ENCODE measurements around the gene XIST. TPM values are rescaled to one million over a fixed set of nuclear protein-coding genes. Genes with fewer than 3 reads are reported as not detected.
"Not testable (repeated sequence)": the region's sequence is repeated elsewhere in the genome, so short reads cannot be mapped to it uniquely, and the experiment has no call there.

The XIST gene

GRCh38 chrX:73792511-73792910, 60.0 kb downstream of the XIST start:
- not testable (repeated sequence) for H2BK5ac ChIP-seq (ENCODE audit: low read length); H3K4ac ChIP-seq (ENCODE audit: low read depth, low read length); H3K36me3 ChIP-seq (ENCODE audit: control insufficient read depth, insufficient read depth, low read length); H3K18ac ChIP-seq (ENCODE audit: low read length); DNase-seq; H3K56ac ChIP-seq (ENCODE audit: low read length); H3K27me3 ChIP-seq (ENCODE audit: insufficient read depth, low read length, poor library complexity); H3K9ac ChIP-seq (ENCODE audit: low read length); H3K79me2 ChIP-seq (ENCODE audit: control insufficient read depth, insufficient read depth, low read length); H2BK15ac ChIP-seq (replicated peaks; ENCODE audit: low read depth); H3K4me2 ChIP-seq (ENCODE audit: low read length); H3K23ac ChIP-seq (ENCODE audit: low read length); H4K5ac ChIP-seq (ENCODE audit: low read length); H3K4me3 ChIP-seq (ENCODE audit: low read length); H3K4me1 ChIP-seq (ENCODE audit: control insufficient read depth, low read depth, low read length); H2AK5ac ChIP-seq (ENCODE audit: low read length); H4K8ac ChIP-seq (ENCODE audit: low read depth, low read length); H3K27ac ChIP-seq (ENCODE audit: low read depth, low read length); H3K79me1 ChIP-seq (ENCODE audit: low read length); H2BK120ac ChIP-seq (ENCODE audit: low read depth, low read length)
- WGBS (ENCODE audit: extremely low coverage, insufficient coverage, low lambda C conversion rate): no CpG with 5 or more reads among the region's 8 CpGs

DNA sequence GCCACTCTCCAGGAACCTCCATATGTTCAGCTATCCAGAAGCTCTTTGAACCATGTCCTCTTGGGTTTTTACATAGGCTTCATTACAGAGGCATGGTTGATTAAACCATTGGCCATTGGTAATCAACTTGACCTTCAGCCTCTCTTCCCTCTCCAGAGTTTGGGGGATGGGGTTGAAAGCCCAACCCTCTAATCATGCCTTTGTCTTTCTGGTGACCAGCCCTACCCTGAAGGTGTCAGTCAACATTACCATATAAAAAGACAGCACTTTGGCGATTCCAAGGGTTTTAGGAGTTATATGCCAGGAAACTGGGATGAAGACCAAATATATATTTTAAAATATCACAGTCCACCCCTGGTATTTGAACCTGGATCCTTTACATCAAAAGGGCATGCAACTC, 67.0 kb downstream of the XIST start:
- no peak overlapping the region for H2BK15ac ChIP-seq (replicated peaks; ENCODE audit: low read depth)
- no peak overlapping the region for H2BK5ac ChIP-seq (ENCODE audit: low read length)
- no peak overlapping the region for H3K56ac ChIP-seq (ENCODE audit: low read length)
- H3K27ac ChIP-seq (ENCODE audit: low read depth, low read length): no peak overlapping the region
- no peak overlapping the region for H3K18ac ChIP-seq (ENCODE audit: low read length)
- H2BK120ac ChIP-seq (ENCODE audit: low read depth, low read length): no peak overlapping the region
- no peak overlapping the region for H3K4ac ChIP-seq (ENCODE audit: low read depth, low read length)
- no peak overlapping the region for H3K4me3 ChIP-seq (ENCODE audit: low read length)
- no peak overlapping the region for H4K8ac ChIP-seq (ENCODE audit: low read depth, low read length)
- H3K9ac ChIP-seq (ENCODE audit: low read length): no peak overlapping the region
- H3K79me2 ChIP-seq (ENCODE audit: control insufficient read depth, insufficient read depth, low read length): no peaks in the 10 kb centered on the region
- WGBS (ENCODE audit: extremely low coverage, insufficient coverage, low lambda C conversion rate): no CpG with 5 or more reads among the region's 1 CpG
- H2AK5ac ChIP-seq (ENCODE audit: low read length): no peak overlapping the region
- H3K4me2 ChIP-seq (ENCODE audit: low read length): no peak overlapping the region
- no peaks in the 10 kb centered on the region for H3K36me3 ChIP-seq (ENCODE audit: control insufficient read depth, insufficient read depth, low read length)
- no peak for DNase-seq
- no peaks in the 10 kb centered on the region for H3K4me1 ChIP-seq (ENCODE audit: control insufficient read depth, low read depth, low read length)
- H4K5ac ChIP-seq (ENCODE audit: low read length): no peak overlapping the region
- H3K79me1 ChIP-seq (ENCODE audit: low read length): no peaks in the 10 kb centered on the region
- H3K27me3 ChIP-seq (ENCODE audit: insufficient read depth, low read length, poor library complexity): no peaks in the 10 kb centered on the region
- H3K23ac ChIP-seq (ENCODE audit: low read length): no peak overlapping the region

Small RNAs within 50 kb of the gene (small RNA-seq; reads per million reads assigned to genes)
- gene RF01880 (ENCODE audit: insufficient read depth): not detected
